ENCODE measurements around the gene MLC1. TPM values are rescaled to one million over a fixed set of nuclear protein-coding genes. Genes with fewer than 3 reads are reported as not detected.
A peak's percentile ranks its signal among the peaks of the same experiment; 100 is the strongest.

Gene MLC1
- total and polyA plus RNA-seq, 10 of the 15 experiments (the other 5 are each of a cell fraction or from before 2014, with no cell fraction given) = 0.03 to 0.15 (median 0.07) TPM; not detected in 7

GRCh38 chr22:50016988-50017700 is 68.1 kb downstream of the MLC1 start (continued):
- TF ChIP-seq ATF2 (IDR thresholded peaks at IDR 0.05; ENCODE audit: low read length) = no peak
- no peak for TF ChIP-seq PML (IDR thresholded peaks at IDR 0.05; ENCODE audit: low read length)
- TF ChIP-seq MEF2B (IDR thresholded peaks at IDR 0.05; ENCODE audit: partially characterized antibody, poor library complexity, severe bottlenecking) = peak; percentile 39
- no peak for TF ChIP-seq E4F1 (IDR thresholded peaks at IDR 0.05; ENCODE audit: borderline replicate concordance, partially characterized antibody)
- no peak for TF ChIP-seq SIX5 (IDR thresholded peaks at IDR 0.05; ENCODE audit: low read depth, low read length, severe bottlenecking)
- no peak for TF ChIP-seq REST (IDR thresholded peaks at IDR 0.05; ENCODE audit: low read depth, low read length)
- 0 out of 2 replicates have a peak, but pooled peaks have one; percentile 15 for TF ChIP-seq MEF2A (IDR thresholded peaks at IDR 0.05; ENCODE audit: insufficient read depth, low read depth, low read length)
- no peak for TF ChIP-seq ZBTB40 (IDR thresholded peaks at IDR 0.05; ENCODE audit: borderline replicate concordance)
- no peak for TF ChIP-seq ZNF384 (IDR thresholded peaks at IDR 0.05; ENCODE audit: borderline replicate concordance, low read depth, low read length)
- peak; percentile 59 to 76; a peak in 3 of 4 replicates for TF ChIP-seq BHLHE40 (IDR thresholded peaks at IDR 0.05; ENCODE audit: borderline replicate concordance in 1 of 2, low read depth in 2 of 2, low read length in 1 of 2)
- TF ChIP-seq POLR2AphosphoS2 (IDR thresholded peaks at IDR 0.05; ENCODE audit: low read depth, low read length) = no peak
- no peak for TF ChIP-seq WRNIP1 (IDR thresholded peaks at IDR 0.05; ENCODE audit: borderline replicate concordance, low read depth, low read length)
- no peak for TF ChIP-seq ZZZ3 (IDR thresholded peaks at IDR 0.05; ENCODE audit: control insufficient read depth, insufficient read length, low read depth)
- TF ChIP-seq ZSCAN29 (IDR thresholded peaks at IDR 0.05) = no peak
- TF ChIP-seq CBX3 (IDR thresholded peaks at IDR 0.05; ENCODE audit: borderline replicate concordance, low read depth) = no peak
- no peak for TF ChIP-seq NR2C1 (IDR thresholded peaks at IDR 0.05)
- TF ChIP-seq POLR2A (IDR thresholded peaks at IDR 0.05; ENCODE audit: low read depth, low read length) = peak; percentile 47; the same call in 1 of the 2 replicates
- TF ChIP-seq FOXK2 (IDR thresholded peaks at IDR 0.05) = no peak

All from GM12878 (cell line).